SK-N-SH (cell line): ENCODE data around the gene SQOR.

ENCODE experiments used
- CTCF ChIP-seq: fragments of 200-600 bp; sonication (generic); IDR thresholded peaks from 2 replicates; pipeline ENCODE4 v1.6.1; 2017; ENCODE audit warnings: antibody characterized with exemption, mild to moderate bottlenecking, moderate library complexity
- ELF1 ChIP-seq: IDR thresholded peaks from 2 replicates; pipeline ENCODE4 v1.4.0; 2012
- EP300 ChIP-seq, 2 experiments: IDR thresholded peaks; 2 replicates each; pipeline versions ENCODE4 v1.4.0 to v1.6.1; 2012; ENCODE audit warnings: borderline replicate concordance in 1 of 2, low read depth in 1 of 2, low read length in 1 of 2
- EZH2phosphoT487 ChIP-seq: fragments of 200-600 bp; sonication (generic); IDR thresholded peaks from 2 replicates; pipeline ENCODE4 v1.6.1; 2017; ENCODE audit warnings: low read depth, mixed run types, mild to moderate bottlenecking, antibody characterized with exemption, moderate library complexity, borderline replicate concordance
- MAX ChIP-seq: IDR thresholded peaks from 2 replicates; pipeline ENCODE4 v1.4.0; 2012; ENCODE audit warnings: low read depth
- MXI1 ChIP-seq: IDR thresholded peaks from 2 replicates; pipeline ENCODE4 v1.6.1; 2012; ENCODE audit warnings: mild to moderate bottlenecking, low read depth, low read length, improper control_type of control experiment
- RCOR1 ChIP-seq: fragments of 150-350 bp; IDR thresholded peaks from 2 replicates; pipeline ENCODE4 v1.6.1; 2017; ENCODE audit warnings: antibody characterized with exemption, low read length
- RFX5 ChIP-seq: IDR thresholded peaks from 2 replicates; pipeline ENCODE4 v1.6.1; 2012; ENCODE audit warnings: mild to moderate bottlenecking, improper control_type of control experiment, low read length
- RXRA ChIP-seq: IDR thresholded peaks from 2 replicates; pipeline ENCODE4 v1.4.0; 2012; ENCODE audit warnings: low read depth, mild to moderate bottlenecking, borderline replicate concordance
- TAF1 ChIP-seq: IDR thresholded peaks from 2 replicates; pipeline ENCODE4 v1.6.1; 2012; ENCODE audit warnings: low read depth, mild to moderate bottlenecking, low read length, moderate library complexity, borderline replicate concordance
- USF1 ChIP-seq: IDR thresholded peaks from 2 replicates; pipeline ENCODE4 v1.4.0; 2012; ENCODE audit warnings: low read depth, borderline replicate concordance
- YY1 ChIP-seq: IDR thresholded peaks from 2 replicates; pipeline ENCODE4 v1.4.0; 2012; ENCODE audit warnings: low read depth, mild to moderate bottlenecking
- ZBTB33 ChIP-seq: IDR thresholded peaks from 2 replicates; pipeline ENCODE4 v1.4.0; 2012; ENCODE audit warnings: low read depth, borderline replicate concordance

GRCh38 chr15:45645026-45645980 is 10.5 kb downstream of the SQOR start:
- TF ChIP-seq EZH2phosphoT487: no peak
- no peak for TF ChIP-seq CTCF
- no peak for TF ChIP-seq MAX
- no peak for TF ChIP-seq RXRA
- no peak for TF ChIP-seq RFX5
- no peak for TF ChIP-seq ELF1
- no peak for TF ChIP-seq TAF1
- no peak for TF ChIP-seq RCOR1
- TF ChIP-seq USF1: no peak
- TF ChIP-seq ZBTB33: no peak
- no peak for TF ChIP-seq EP300 (IDR thresholded peaks at IDR 0.05; ENCODE audit: borderline replicate concordance in 1 of 2, low read depth in 1 of 2, low read length in 1 of 2)
- no peak for TF ChIP-seq YY1
- TF ChIP-seq MXI1: no peak
